Fibroblast of pulmonary artery (primary cell): ENCODE results near the gene TESPA1.

ENCODE experiments used
- DNase-seq: peaks from one replicate; pipeline ENCODE4 v3.0.0-alpha.2; 2010; ENCODE audit warnings: low read depth
- H3K4me3 ChIP-seq: replicated peaks from 2 replicates; pipeline ENCODE4 v1.5.1; 2011; ENCODE audit warnings: low read depth, mild to moderate bottlenecking, control low read depth, low read length, moderate library complexity
- TF ChIP-seq, protein P1 (sequence below): IDR thresholded peaks from 2 replicates; pipeline ENCODE4 v1.5.1; 2011; ENCODE audit warnings: mild to moderate bottlenecking, control low read depth, low read length, inconsistent platforms; ENCODE audit errors: missing control alignments

Gene TESPA1, protein sequence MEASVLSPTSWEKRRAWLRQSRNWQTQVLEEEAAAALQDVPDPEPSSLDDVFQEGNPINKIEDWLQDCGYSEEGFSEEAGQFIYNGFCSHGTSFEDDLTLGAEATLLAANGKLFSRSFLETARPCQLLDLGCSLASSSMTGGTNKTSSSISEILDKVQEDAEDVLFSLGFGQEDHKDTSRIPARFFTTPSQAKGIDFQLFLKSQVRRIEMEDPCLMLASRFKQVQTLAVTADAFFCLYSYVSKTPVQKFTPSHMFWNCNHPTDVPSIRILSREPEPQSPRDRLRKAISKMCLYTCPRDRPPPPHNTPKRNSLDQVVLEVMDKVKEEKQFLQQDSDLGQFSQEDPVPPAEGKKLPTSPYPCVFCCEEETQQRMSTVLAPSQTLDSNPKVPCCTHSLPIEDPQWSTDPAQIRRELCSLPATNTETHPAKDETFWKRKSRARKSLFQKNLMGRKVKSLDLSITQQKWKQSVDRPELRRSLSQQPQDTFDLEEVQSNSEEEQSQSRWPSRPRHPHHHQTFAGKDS

DNA sequence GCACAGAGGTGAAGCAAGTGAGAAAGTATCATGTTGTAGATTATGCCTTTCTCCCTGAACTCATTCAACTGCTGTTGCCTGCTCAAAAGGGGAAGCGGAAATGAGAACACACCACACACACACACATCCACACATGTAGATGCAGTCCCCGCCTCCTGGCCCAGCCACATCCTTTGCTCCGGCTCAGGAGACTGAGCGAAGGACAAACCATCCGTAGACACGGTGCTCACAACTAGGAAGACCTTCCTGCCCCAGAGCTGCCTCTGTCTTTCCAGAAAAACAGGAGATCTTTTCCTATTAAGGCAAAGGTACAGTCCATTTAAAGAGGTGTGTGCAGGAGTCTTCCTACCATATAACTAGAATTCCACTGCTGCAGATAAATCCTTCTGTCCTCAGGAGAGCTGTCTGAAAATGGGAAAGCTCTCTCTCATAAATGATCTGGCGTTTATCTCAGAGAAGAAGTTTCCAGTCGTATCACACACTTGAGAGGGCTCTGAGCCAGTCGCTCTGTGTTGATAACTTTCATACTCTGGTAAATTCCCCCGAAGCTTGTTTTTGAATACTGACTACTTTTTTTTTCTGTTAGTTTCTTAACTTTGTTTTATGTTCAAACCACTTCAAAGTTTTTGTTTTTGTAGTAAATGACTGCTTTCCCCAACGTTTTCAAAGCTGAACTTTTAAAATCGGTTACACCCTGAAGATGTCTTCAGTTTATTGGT lies at the start of gene TESPA1:
TESPA1 (minus strand) TSS at position 105 of the 719 bp plus-strand sequence. CDS start 10,200 bp downstream, outside the sequence.
- no peak within 1 kb of the TSS for H3K4me3 ChIP-seq
- DNase-seq, result no peak
- TF ChIP-seq, protein P1, sequence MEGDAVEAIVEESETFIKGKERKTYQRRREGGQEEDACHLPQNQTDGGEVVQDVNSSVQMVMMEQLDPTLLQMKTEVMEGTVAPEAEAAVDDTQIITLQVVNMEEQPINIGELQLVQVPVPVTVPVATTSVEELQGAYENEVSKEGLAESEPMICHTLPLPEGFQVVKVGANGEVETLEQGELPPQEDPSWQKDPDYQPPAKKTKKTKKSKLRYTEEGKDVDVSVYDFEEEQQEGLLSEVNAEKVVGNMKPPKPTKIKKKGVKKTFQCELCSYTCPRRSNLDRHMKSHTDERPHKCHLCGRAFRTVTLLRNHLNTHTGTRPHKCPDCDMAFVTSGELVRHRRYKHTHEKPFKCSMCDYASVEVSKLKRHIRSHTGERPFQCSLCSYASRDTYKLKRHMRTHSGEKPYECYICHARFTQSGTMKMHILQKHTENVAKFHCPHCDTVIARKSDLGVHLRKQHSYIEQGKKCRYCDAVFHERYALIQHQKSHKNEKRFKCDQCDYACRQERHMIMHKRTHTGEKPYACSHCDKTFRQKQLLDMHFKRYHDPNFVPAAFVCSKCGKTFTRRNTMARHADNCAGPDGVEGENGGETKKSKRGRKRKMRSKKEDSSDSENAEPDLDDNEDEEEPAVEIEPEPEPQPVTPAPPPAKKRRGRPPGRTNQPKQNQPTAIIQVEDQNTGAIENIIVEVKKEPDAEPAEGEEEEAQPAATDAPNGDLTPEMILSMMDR, result no peak

DNA sequence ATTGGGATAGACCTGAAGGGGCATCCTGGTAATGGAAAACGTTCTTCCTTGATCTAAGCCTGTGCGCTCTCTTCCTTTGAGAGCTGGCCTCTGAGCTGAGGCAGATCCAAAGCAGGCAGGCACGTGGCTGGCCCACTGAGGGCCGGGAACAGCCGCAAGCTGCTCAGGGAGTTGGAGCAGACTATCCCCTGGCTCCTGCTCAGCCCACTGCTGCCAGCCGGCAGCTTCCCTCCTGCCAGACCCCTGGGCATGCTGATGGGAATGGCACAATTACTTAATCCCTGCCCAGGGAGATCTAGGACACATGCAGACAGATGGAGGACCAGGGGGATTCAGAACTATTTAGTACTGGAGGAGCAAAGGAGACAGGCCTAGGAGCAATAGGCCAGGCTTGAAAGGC lies 49.7 kb upstream of the TESPA1 start:
- TF ChIP-seq, protein P1, result no peak
- DNase-seq, result no peak
- H3K4me3 ChIP-seq, result no peak overlapping the region

DNA sequence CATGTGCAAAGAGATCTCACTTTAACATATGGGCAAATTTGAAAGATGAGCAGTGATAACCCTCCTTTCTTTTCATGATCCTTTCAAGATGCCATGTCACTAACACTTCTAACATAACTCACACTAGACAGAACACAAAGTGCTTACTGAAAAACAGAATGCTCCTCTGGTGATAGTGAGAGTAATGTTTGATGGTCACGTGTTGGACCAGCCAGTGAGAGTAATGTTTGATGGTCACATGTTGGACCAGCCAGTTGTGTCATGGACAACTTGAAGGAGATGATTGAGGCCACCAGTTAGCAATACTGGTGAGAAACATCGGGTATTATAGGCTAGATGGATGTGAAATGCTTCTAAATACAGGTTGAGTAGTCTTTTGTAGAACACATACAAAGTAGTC lies 40.9 kb upstream of the TESPA1 start:
- TF ChIP-seq, protein P1, result no peak
- H3K4me3 ChIP-seq, result no peak overlapping the region
- no peak for DNase-seq

DNA sequence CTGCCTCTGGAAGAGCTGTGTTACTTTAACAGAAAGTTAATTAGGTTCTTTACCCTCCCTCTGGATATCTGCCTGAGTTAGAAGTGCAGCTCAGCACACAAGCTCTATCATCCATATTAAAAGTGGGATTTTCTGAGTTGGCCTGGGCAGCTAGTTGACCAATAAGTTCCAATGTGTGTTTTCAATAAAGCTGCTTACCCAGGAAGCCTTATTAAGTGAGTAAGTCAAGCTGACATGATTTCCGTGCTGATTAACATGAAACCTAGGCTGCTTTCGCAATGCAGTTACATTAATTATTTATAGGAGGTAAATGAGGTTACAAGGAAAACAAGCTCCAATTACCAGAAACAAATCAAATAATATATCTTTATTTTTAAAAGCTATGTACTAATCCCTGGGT lies 40.0 kb upstream of the TESPA1 start:
- H3K4me3 ChIP-seq, result no peak overlapping the region
- TF ChIP-seq, protein P1, result no peak
- no peak for DNase-seq

DNA sequence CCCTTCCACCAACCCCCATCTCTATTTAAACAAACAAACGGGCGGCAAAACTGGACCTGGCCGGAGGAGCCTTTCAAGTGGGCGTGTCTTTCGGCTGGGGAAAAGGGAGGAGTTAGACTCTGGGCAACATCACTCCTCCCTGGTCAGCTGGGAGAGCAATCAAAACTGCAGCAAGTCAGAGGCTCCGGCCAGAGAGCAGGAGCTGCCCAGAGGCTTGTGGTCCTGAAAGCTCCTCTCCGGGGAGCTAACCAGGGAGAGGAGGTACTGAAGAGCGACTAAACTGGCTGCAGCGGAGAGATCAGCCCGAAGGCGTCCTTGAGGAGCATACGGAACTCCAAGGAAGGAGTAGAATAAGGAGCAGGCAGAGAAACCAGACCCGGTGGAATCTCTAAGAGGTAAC lies 35.2 kb upstream of the TESPA1 start, which contains the start of gene NEUROD4:
NEUROD4 (plus strand) TSS at position 191 of the 400 bp plus-strand sequence. CDS start 6,466 bp downstream, outside the sequence.
- DNase-seq, result peak; percentile 72
- TF ChIP-seq, protein P1, result no peak
- H3K4me3 ChIP-seq, result no peak within 1 kb of the TSS

DNA sequence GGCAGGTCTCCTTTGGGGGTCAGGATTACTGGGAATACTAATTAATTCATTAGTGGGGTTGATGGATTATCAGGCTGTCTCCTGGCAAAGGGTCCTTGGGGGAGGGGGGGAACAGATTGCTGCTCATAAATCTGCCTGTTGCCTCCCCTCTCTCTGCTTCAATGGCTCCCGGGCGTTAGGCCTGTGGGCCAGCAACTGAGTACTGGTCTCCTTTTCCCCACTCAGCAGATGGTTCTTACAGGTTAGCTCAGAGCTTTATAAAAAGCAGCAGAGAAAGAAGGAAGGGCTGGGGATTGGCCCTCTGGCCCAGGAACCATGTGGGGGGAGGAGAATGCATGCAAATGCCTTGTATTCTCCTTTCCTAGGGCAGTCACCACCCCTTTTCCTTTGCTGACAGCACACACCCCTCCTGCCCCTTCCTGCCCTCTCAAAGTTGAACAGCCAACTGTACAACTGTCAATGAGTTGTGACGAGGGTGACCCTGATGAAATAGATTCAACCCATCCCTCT lies 32.9 kb upstream of the TESPA1 start:
- TF ChIP-seq, protein P1, result no peak
- no peak overlapping the region for H3K4me3 ChIP-seq
- no peak for DNase-seq
